HEK293T (cell line): Measurements from ENCODE around the gene COMMD1.
"Not testable (repeated sequence)": the region's sequence is repeated elsewhere in the genome, so short reads cannot be mapped to it uniquely, and the experiment has no call there.

ENCODE experiments used
- BHLHE40 ChIP-seq: fragments of 450-650 bp; IDR thresholded peaks from 2 replicates; pipeline ENCODE4 v1.6.1; 2016; ENCODE audit warnings: mild to moderate bottlenecking, moderate library complexity, borderline replicate concordance
- SP1 ChIP-seq: fragments of 450-650 bp; IDR thresholded peaks from 2 replicates; pipeline ENCODE4 v1.6.1; 2017
- SUZ12 ChIP-seq: fragments of 450-650 bp; IDR thresholded peaks from 2 replicates; pipeline ENCODE4 v1.6.1; 2016; ENCODE audit warnings: mild to moderate bottlenecking
- TARDBP ChIP-seq: fragments of 450-650 bp; IDR thresholded peaks from 2 replicates; pipeline ENCODE4 v1.6.1; 2016
- ZNF384 ChIP-seq: fragments of 450-650 bp; IDR thresholded peaks from 2 replicates; pipeline ENCODE4 v1.6.1; 2016

DNA sequence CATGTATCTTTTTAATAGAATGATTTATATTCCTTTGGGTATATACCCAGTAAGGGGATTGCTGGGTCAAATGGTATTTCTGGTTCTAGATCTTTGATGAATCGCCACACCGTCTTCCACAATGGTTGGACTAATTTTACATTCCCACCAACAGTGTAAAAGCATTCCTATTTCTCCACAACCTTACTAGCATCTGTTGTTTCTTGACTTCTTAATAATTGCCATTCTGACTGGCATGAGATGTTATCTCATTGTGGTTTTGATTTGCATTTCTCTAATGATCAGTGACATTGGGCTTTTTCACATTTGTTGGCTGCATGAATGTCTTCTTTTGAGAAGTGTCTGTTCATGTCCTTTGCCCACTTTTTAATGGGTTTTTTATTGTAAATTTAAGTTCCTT is 220.8 kb downstream of the COMMD1 start:
- not testable (repeated sequence) for TF ChIP-seq SP1, ZNF384, BHLHE40, TARDBP, SUZ12
